Neural progenitor cell (in vitro differentiated cells): ENCODE results near the gene PSMB7.

Source experiments
- EZH2phosphoT487 ChIP-seq: fragments of 200-600 bp; sonication (generic); IDR thresholded peaks from 2 replicates; pipeline ENCODE4 v1.6.1; 2017; ENCODE audit warnings: antibody characterized with exemption
- TF ChIP-seq, protein P1 (sequence below): fragments of 200-600 bp; sonication (generic); IDR thresholded peaks from 2 replicates; pipeline ENCODE4 v1.5.1; 2017; ENCODE audit warnings: antibody characterized with exemption, mild to moderate bottlenecking

DNA sequence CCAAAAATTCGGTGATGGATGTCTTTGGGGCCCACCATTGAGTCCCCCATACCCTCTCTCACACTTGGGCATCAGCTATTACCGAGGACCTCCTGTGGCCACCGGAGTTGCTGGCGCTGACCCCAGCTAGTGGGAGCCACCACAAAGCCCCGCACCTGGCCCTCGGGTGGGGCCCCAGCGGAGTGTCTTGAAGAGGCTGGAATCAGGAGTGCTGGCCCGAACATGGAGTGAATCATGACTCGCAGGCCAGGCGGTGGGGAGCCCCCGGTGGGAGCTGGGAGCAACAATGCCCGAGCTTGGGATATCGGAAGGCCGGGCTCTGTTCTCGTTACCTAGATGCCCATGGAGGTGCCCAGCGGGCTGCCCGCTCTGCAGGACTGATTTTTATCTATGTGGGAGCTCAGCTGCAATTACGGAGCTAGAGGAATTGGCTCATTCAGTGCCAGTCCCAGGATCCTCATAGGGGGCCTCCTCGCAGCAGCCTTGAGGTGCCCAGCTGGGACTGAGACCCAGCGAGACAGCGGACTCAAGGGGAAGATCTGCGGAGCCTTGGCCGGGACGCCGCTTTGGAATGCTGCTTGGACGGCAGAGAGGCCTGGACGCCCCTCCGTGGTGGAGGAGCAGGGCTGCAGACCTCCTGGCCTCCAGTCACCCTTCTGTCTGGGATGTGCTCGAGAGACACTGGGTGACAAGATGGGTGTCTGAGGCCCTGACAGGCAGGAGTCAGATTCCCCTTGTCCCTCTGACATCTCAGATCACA is 70.8 kb downstream of the PSMB7 start:
- TF ChIP-seq, protein P1, sequence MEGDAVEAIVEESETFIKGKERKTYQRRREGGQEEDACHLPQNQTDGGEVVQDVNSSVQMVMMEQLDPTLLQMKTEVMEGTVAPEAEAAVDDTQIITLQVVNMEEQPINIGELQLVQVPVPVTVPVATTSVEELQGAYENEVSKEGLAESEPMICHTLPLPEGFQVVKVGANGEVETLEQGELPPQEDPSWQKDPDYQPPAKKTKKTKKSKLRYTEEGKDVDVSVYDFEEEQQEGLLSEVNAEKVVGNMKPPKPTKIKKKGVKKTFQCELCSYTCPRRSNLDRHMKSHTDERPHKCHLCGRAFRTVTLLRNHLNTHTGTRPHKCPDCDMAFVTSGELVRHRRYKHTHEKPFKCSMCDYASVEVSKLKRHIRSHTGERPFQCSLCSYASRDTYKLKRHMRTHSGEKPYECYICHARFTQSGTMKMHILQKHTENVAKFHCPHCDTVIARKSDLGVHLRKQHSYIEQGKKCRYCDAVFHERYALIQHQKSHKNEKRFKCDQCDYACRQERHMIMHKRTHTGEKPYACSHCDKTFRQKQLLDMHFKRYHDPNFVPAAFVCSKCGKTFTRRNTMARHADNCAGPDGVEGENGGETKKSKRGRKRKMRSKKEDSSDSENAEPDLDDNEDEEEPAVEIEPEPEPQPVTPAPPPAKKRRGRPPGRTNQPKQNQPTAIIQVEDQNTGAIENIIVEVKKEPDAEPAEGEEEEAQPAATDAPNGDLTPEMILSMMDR: no peak
- no peak for TF ChIP-seq EZH2phosphoT487
